ENCODE results near the gene F2R. TPM values are rescaled to one million over a fixed set of nuclear protein-coding genes. Genes with fewer than 3 reads are reported as not detected.

Gene F2R
- 127 and 138 TPM in 2 replicates for total RNA-seq

DNA sequence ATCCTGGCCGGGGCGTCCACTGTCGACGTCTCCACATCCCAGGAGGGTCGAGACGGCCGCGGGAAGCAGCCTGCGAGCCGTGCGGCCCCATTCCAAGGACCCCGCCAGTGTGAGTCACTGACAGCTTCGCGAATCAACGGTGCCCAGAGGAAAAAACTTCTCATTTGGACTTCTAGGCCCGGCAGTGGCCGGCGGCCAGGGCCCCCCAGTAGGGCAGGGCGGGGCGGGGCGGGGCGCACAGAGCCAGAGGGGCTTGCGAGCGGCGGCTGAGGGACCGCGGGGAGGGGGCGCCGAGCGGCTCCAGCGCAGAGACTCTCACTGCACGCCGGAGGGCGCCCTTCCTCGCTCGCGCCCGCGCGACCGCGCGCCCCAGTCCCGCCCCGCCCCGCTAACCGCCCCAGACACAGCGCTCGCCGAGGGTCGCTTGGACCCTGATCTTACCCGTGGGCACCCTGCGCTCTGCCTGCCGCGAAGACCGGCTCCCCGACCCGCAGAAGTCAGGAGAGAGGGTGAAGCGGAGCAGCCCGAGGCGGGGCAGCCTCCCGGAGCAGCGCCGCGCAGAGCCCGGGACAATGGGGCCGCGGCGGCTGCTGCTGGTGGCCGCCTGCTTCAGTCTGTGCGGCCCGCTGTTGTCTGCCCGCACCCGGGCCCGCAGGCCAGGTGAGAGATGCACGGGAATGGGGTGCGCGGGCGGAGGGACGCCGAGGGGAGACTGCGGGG lies at the start of gene F2R:
TSS of gene F2R (plus strand) at position 391 of the 720 bp plus-strand sequence. CDS start at position 573, 182 bp downstream.

Other genes starting within 250 kb of the F2R start
- 2.9 and 7.5 TPM in 2 replicates for gene F2RL2, start 92.7 kb upstream of the F2R start, total RNA-seq
- 24.2 and 35.8 TPM in 2 replicates for gene F2RL1, start 102.9 kb downstream of the F2R start, total RNA-seq
- gene S100Z, start 133.9 kb downstream of the F2R start, total RNA-seq: not detected in 2 replicates
- gene CRHBP, start 236.9 kb downstream of the F2R start, total RNA-seq: 13.8 TPM in 1 of 2 replicates, not detected in the other

Data from cardiac atrium fibroblast (primary cell).